ENCODE data around the gene MCFD2. TPM values are rescaled to one million over a fixed set of nuclear protein-coding genes. Genes with fewer than 3 reads are reported as not detected.

MCFD2 gene
- total RNA-seq, 2 donors from 2014 or later, result 42.2 to 73.7 TPM

DNA sequence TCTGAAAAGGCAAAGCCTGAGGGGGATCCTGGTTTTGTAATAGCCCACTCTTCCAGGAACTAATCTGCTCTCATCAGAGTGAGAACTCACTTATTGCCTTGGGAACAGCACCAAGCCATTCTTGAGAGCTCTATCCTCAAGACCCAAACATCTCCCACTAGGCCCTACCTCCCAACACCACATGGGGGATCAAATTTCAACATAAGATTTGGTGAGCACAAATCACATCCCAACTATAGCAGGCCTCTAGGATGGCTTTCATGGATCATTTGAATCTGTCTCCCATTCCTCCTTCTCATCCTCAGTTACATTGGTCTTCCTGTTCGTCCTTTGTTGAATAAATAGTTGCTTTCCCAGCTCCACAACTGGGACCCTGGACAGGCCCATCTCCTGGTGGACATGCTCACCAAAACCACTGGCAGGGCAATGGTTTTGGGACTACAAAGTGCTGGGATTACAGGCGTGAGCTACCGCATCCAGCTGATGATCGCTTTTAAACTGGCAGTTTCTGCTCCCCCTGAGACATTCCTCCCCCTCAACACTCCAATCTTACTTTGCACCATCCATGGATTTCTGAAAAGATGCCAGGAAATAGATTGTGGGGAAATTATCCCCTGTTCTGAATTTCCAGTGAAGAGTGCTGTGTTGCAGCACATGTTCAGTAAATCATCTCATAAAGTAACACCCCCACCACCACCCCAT lies 42.6 kb downstream of the MCFD2 start:
- Histone ChIP-seq H3K9me3 (no peaks in the 10 kb centered on the region), H3K27ac (no peak overlapping the region), H3K36me3 (replicated peaks in 1 of 2; ENCODE audit: insufficient read depth in 1 of 2, low read depth in 2 of 2) (no peaks in the 10 kb centered on the region), H3K27me3 (no peaks in the 10 kb centered on the region), H3K4me3 (no peak overlapping the region), H3K4me1 (peaks cover 8% of the 10 kb centered on the region)
- TF ChIP-seq CTCF (IDR thresholded peaks at IDR 0.05) (no peak), POLR2A (IDR thresholded peaks at IDR 0.05) (no peak)
- intact Hi-C loops (cut with DNase I), result no loop called here
- 93 to 94% methylated on average over 4 of the region's 4 CpGs for WGBS, 2 donors
- ATAC-seq, result no peak
- no peak for DNase-seq

- Histone ChIP-seq H3K27me3 (no peaks in the 10 kb centered on the region), H3K4me1 (peaks cover 15% of the 10 kb centered on the region), H3K4me3 (no peak overlapping the region), H3K27ac (no peak overlapping the region), H3K36me3 (replicated peaks in 1 of 2; ENCODE audit: insufficient read depth in 1 of 2, low read depth in 2 of 2) (no peaks in the 10 kb centered on the region), H3K9me3 (no peaks in the 10 kb centered on the region)
- DNase-seq (no peak), ATAC-seq (no peak)
- WGBS, 2 donors, result 95% methylated on average over 6 of the region's 6 CpGs
- intact Hi-C loops (cut with DNase I), result no loop called here
- TF ChIP-seq POLR2A (IDR thresholded peaks at IDR 0.05), result no peak
Observed at GRCh38 chr2:46871976-46872381, 43.6 kb downstream of the MCFD2 start.

DNA sequence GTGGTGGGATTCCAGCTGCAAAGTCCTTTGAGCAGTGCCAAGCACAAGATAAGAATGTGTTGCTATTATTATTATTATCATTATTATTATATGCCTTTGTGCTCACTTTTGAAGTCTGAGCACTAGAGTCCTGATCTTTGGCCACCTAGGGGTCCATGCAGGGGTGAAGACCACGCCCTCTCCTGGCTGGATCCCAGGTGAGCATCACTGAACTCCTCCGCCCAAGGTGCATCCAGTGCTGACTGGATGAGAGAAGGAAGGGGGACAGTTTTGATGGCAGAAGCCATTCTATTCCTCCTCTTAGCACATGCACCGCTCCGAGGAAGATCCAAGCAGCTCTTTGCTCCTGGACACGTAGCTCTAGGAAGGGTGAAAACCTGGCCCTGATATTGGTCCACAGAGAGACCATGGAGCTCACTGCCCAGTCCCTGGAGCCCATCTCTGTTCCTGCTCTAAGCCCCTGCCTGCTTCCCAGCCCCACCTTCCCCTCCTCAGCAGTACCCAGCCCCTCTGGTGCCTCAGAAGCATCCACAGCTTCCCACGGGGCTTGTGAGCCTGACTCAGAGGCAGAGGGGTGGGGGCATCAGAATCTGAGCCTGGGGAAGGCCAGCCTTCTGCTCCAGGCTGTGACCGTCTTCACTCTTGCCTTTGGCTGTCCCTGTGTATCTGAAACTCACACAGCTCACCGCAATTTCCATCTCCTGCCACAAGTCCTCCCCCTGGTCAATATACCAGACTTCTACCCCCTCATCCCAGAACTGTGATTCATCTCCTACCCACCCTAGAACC lies 45.4 kb downstream of the MCFD2 start:
- ATAC-seq, result no peak
- H3K4me3 ChIP-seq, result no peak overlapping the region
- 74 to 86% methylated on average over 7 to 8 of the region's 8 CpGs for WGBS, 2 donors
- TF ChIP-seq POLR2A (IDR thresholded peaks at IDR 0.05), result no peak
- TF ChIP-seq CTCF (IDR thresholded peaks at IDR 0.05), result no peak
- H3K27me3 ChIP-seq, result no peaks in the 10 kb centered on the region
- H3K36me3 ChIP-seq (replicated peaks in 1 of 2; ENCODE audit: insufficient read depth in 1 of 2, low read depth in 2 of 2), result no peaks in the 10 kb centered on the region
- intact Hi-C loops (cut with DNase I), result no loop called here
- no peak overlapping the region for H3K27ac ChIP-seq
- peaks cover 17% of the 10 kb centered on the region for H3K4me1 ChIP-seq
- no peaks in the 10 kb centered on the region for H3K9me3 ChIP-seq
- DNase-seq, result peak in 1 of 4 donors; percentile 4

DNA sequence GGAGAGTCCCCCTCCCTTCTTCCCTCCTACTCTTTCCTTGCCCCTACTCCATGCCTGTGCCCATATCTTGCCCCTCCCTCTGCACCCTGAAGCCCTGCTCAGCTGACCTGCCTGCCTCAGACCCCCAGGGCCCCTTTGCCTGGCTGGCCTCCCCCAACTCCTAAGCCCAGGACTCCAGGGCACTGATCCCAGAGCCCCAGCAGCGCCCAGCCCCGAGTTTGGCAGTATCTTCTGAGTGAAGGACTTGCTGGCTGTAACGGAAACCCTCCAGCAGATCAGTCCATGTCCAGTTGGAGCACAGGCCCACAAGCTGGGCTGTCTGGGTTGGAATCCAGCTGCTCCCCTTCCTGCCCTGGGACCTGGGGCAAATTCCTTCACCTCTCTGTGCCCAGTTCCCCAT lies 46.0 kb downstream of the MCFD2 start:
- no peaks in the 10 kb centered on the region for H3K27me3 ChIP-seq
- H3K36me3 ChIP-seq (replicated peaks in 1 of 2; ENCODE audit: insufficient read depth in 1 of 2, low read depth in 2 of 2), result no peaks in the 10 kb centered on the region
- 72 to 89% methylated on average over 3 of the region's 3 CpGs for WGBS, 2 donors
- ATAC-seq (no peak), DNase-seq (no peak)
- no peak overlapping the region for H3K27ac ChIP-seq
- H3K4me1 ChIP-seq, result peaks cover 17% of the 10 kb centered on the region
- TF ChIP-seq POLR2A (IDR thresholded peaks at IDR 0.05) (no peak), CTCF (IDR thresholded peaks at IDR 0.05) (no peak)
- H3K4me3 ChIP-seq, result no peak overlapping the region
- H3K9me3 ChIP-seq, result no peaks in the 10 kb centered on the region
- intact Hi-C loops (cut with DNase I), result no loop called here

- Histone ChIP-seq H3K4me3 (no peak overlapping the region), H3K36me3 (replicated peaks in 1 of 2; ENCODE audit: insufficient read depth in 1 of 2, low read depth in 2 of 2) (no peaks in the 10 kb centered on the region), H3K27ac (peak overlapping the region; percentile 46 to 77 (median 60)), H3K4me1 (peaks cover 17% of the 10 kb centered on the region), H3K9me3 (no peaks in the 10 kb centered on the region), H3K27me3 (no peaks in the 10 kb centered on the region)
- TF ChIP-seq CTCF (IDR thresholded peaks at IDR 0.05), result no peak
- TF ChIP-seq POLR2A (IDR thresholded peaks at IDR 0.05), result no peak
- intact Hi-C loops (cut with DNase I), result no loop called here
- DNase-seq, result peak; percentile 77 to 88 (median 86)
- ATAC-seq, result peak; percentile 93
- 23 to 50% methylated on average over 10 to 11 of the region's 11 CpGs for WGBS, 2 donors
Observed at GRCh38 chr2:46866770-46867246, 48.8 kb downstream of the MCFD2 start.

All from body of pancreas (tissue), 4 donors.